ENCODE results near the gene FRG2C.
"Not testable (repeated sequence)": the region's sequence is repeated elsewhere in the genome, so short reads cannot be mapped to it uniquely, and the experiment has no call there.

The FRG2C gene

GRCh38 chr3:75664028-75664427, at the start of gene FRG2C:
Gene FRG2C, plus strand, starts transcription at chr3:75664328. Its CDS starts 52 bp downstream, at chr3:75664380.
- peaks cover 31% of the 10 kb centered on the region for H3K27me3 Mint-ChIP-seq
- not testable (repeated sequence) for H3K4me1 Mint-ChIP-seq (ENCODE audit: low read depth); H3K9me3 Mint-ChIP-seq (ENCODE audit: low read depth); H3K36me3 Mint-ChIP-seq; H3K4me3 Mint-ChIP-seq; H3K27ac Mint-ChIP-seq

GRCh38 chr3:75618666-75619305, 45.3 kb upstream of the FRG2C start:
- H3K4me3 Mint-ChIP-seq; H3K27ac Mint-ChIP-seq; H3K9me3 Mint-ChIP-seq (ENCODE audit: low read depth); H3K4me1 Mint-ChIP-seq (ENCODE audit: low read depth); H3K36me3 Mint-ChIP-seq: not testable (repeated sequence)
- peaks cover 13% of the 10 kb centered on the region for H3K27me3 Mint-ChIP-seq

- not testable (repeated sequence) for H3K36me3 Mint-ChIP-seq; H3K9me3 Mint-ChIP-seq (ENCODE audit: low read depth); H3K27ac Mint-ChIP-seq; H3K4me1 Mint-ChIP-seq (ENCODE audit: low read depth)
- H3K27me3 Mint-ChIP-seq: peaks cover 13% of the 10 kb centered on the region
- peak overlapping the region; percentile 67 for H3K4me3 Mint-ChIP-seq
Observed at GRCh38 chr3:75619481-75620031, 44.6 kb upstream of the FRG2C start.

GRCh38 chr3:75621772-75622171, 42.4 kb upstream of the FRG2C start:
- H3K27me3 Mint-ChIP-seq: peaks cover 13% of the 10 kb centered on the region
- H3K4me3 Mint-ChIP-seq; H3K27ac Mint-ChIP-seq; H3K9me3 Mint-ChIP-seq (ENCODE audit: low read depth); H3K36me3 Mint-ChIP-seq; H3K4me1 Mint-ChIP-seq (ENCODE audit: low read depth): not testable (repeated sequence)

- not testable (repeated sequence) for H3K4me3 Mint-ChIP-seq; H3K4me1 Mint-ChIP-seq (ENCODE audit: low read depth); H3K9me3 Mint-ChIP-seq (ENCODE audit: low read depth)
Observed at GRCh38 chr3:75623656-75624055, 40.5 kb upstream of the FRG2C start.

GRCh38 chr3:75630887-75631535, 33.1 kb upstream of the FRG2C start:
- H3K27ac Mint-ChIP-seq: not testable (repeated sequence)

More at GRCh38 chr3:75623656-75624055, 40.5 kb upstream of the FRG2C start:
- H3K36me3 Mint-ChIP-seq, H3K27me3 Mint-ChIP-seq, H3K27ac Mint-ChIP-seq: not testable (repeated sequence)

GRCh38 chr3:75631541-75631940, 32.6 kb upstream of the FRG2C start:
- H3K4me3 Mint-ChIP-seq: no peak overlapping the region
- no peaks in the 10 kb centered on the region for H3K4me1 Mint-ChIP-seq (ENCODE audit: low read depth)
- H3K9me3 Mint-ChIP-seq (ENCODE audit: low read depth): no peaks in the 10 kb centered on the region
- no peaks in the 10 kb centered on the region for H3K36me3 Mint-ChIP-seq
- no peaks in the 10 kb centered on the region for H3K27me3 Mint-ChIP-seq
- no peak overlapping the region for H3K27ac Mint-ChIP-seq

More at GRCh38 chr3:75630887-75631535, 33.1 kb upstream of the FRG2C start:
- not testable (repeated sequence) for H3K4me1 Mint-ChIP-seq (ENCODE audit: low read depth); H3K9me3 Mint-ChIP-seq (ENCODE audit: low read depth); H3K4me3 Mint-ChIP-seq; H3K36me3 Mint-ChIP-seq; H3K27me3 Mint-ChIP-seq

- peaks cover 24% of the 10 kb centered on the region for H3K4me1 Mint-ChIP-seq (ENCODE audit: low read depth)
- H3K4me3 Mint-ChIP-seq; H3K27ac Mint-ChIP-seq; H3K9me3 Mint-ChIP-seq (ENCODE audit: low read depth); H3K27me3 Mint-ChIP-seq; H3K36me3 Mint-ChIP-seq: not testable (repeated sequence)
Observed at GRCh38 chr3:75638947-75639346, 25.2 kb upstream of the FRG2C start.

- peaks cover 24% of the 10 kb centered on the region for H3K4me1 Mint-ChIP-seq (ENCODE audit: low read depth)
- H3K9me3 Mint-ChIP-seq (ENCODE audit: low read depth); H3K27me3 Mint-ChIP-seq: not testable (repeated sequence)
Observed at GRCh38 chr3:75641107-75641517, 23.0 kb upstream of the FRG2C start.

GRCh38 chr3:75643031-75643800, 20.9 kb upstream of the FRG2C start:
- not testable (repeated sequence) for H3K9me3 Mint-ChIP-seq (ENCODE audit: low read depth); H3K27ac Mint-ChIP-seq; H3K36me3 Mint-ChIP-seq; H3K27me3 Mint-ChIP-seq
- H3K4me1 Mint-ChIP-seq (ENCODE audit: low read depth): peaks cover 24% of the 10 kb centered on the region
- peak overlapping the region; percentile 83 for H3K4me3 Mint-ChIP-seq

More at GRCh38 chr3:75641107-75641517, 23.0 kb upstream of the FRG2C start:
- peak overlapping the region; percentile 86 for H3K4me3 Mint-ChIP-seq
- not testable (repeated sequence) for H3K27ac Mint-ChIP-seq, H3K36me3 Mint-ChIP-seq

- H3K4me3 Mint-ChIP-seq; H3K9me3 Mint-ChIP-seq (ENCODE audit: low read depth); H3K36me3 Mint-ChIP-seq; H3K27me3 Mint-ChIP-seq; H3K27ac Mint-ChIP-seq: not testable (repeated sequence)
- H3K4me1 Mint-ChIP-seq (ENCODE audit: low read depth): peaks cover 24% of the 10 kb centered on the region
Observed at GRCh38 chr3:75645548-75645947, 18.6 kb upstream of the FRG2C start.

GRCh38 chr3:75650191-75650590, 13.9 kb upstream of the FRG2C start:
- Mint-ChIP-seq H3K36me3 (no peaks in the 10 kb centered on the region), H3K4me1 (ENCODE audit: low read depth) (no peaks in the 10 kb centered on the region), H3K4me3 (no peak overlapping the region), H3K27me3 (peaks cover 2% of the 10 kb centered on the region), H3K9me3 (ENCODE audit: low read depth) (no peaks in the 10 kb centered on the region), H3K27ac (no peak overlapping the region)

- H3K4me3 Mint-ChIP-seq; H3K27me3 Mint-ChIP-seq; H3K36me3 Mint-ChIP-seq; H3K4me1 Mint-ChIP-seq (ENCODE audit: low read depth); H3K9me3 Mint-ChIP-seq (ENCODE audit: low read depth); H3K27ac Mint-ChIP-seq: not testable (repeated sequence)
Observed at GRCh38 chr3:75655101-75655904, 8.8 kb upstream of the FRG2C start.

- H3K4me3 Mint-ChIP-seq; H3K27ac Mint-ChIP-seq; H3K9me3 Mint-ChIP-seq (ENCODE audit: low read depth); H3K36me3 Mint-ChIP-seq; H3K4me1 Mint-ChIP-seq (ENCODE audit: low read depth): not testable (repeated sequence)
- H3K27me3 Mint-ChIP-seq: peaks cover 15% of the 10 kb centered on the region
Observed at GRCh38 chr3:75655956-75656355, 8.2 kb upstream of the FRG2C start.

Measured in activated naive CD8-positive, alpha-beta T cell (primary cell).